ENCODE results near the gene SLC6A7.

- TF ChIP-seq POLR2A (IDR thresholded peaks at IDR 0.05) (no peak), CTCF (IDR thresholded peaks at IDR 0.05) (no peak)
Observed at GRCh38 chr5:150234576-150235499, 45.0 kb downstream of the SLC6A7 start.
